HL-60 (cell line): ENCODE data around the gene DDAH2.

Experiments used
- CTCF ChIP-seq: IDR thresholded peaks from one replicate; pipeline ENCODE4 v1.5.1; 2011; ENCODE audit warnings: low read length, control low read depth, inconsistent platforms; ENCODE audit not compliant: insufficient read depth
- GABPA ChIP-seq: IDR thresholded peaks from 2 replicates; pipeline ENCODE4 v1.6.1; 2012; ENCODE audit warnings: low read depth
- POLR2AphosphoS5 ChIP-seq: IDR thresholded peaks from 2 replicates; pipeline ENCODE4 v1.6.1; 2012; ENCODE audit warnings: low read depth
- REST ChIP-seq: IDR thresholded peaks from 2 replicates; pipeline ENCODE4 v1.6.1; 2012; ENCODE audit warnings: low read depth; ENCODE audit not compliant: insufficient replicate concordance
- SPI1 ChIP-seq: IDR thresholded peaks from 2 replicates; pipeline ENCODE4 v1.6.1; 2012; ENCODE audit warnings: low read depth, mild to moderate bottlenecking, borderline replicate concordance

- no peak for TF ChIP-seq CTCF
- TF ChIP-seq POLR2AphosphoS5: no peak
- TF ChIP-seq SPI1: no peak
- no peak for TF ChIP-seq REST
- TF ChIP-seq GABPA: no peak
Measured at GRCh38 chr6:31721351-31722020, 7.6 kb downstream of the DDAH2 start, which contains the start of gene LY6G6C.
